ENCODE data around the gene TSPAN31.

- TF ChIP-seq POLR2A (IDR thresholded peaks at IDR 0.05; ENCODE audit: low read length) (no peak), PBX3 (IDR thresholded peaks at IDR 0.05) (no peak), CTCF (IDR thresholded peaks at IDR 0.05) (no peak), RFX5 (IDR thresholded peaks at IDR 0.05) (no peak), EHMT2 (IDR thresholded peaks at IDR 0.05; ENCODE audit: low read depth) (no peak), E2F6 (IDR thresholded peaks at IDR 0.05; ENCODE audit: borderline replicate concordance, low read depth) (no peak), JUNB (IDR thresholded peaks at IDR 0.05) (no peak), SMC3 (IDR thresholded peaks at IDR 0.05) (no peak), NFE2L2 (conservative IDR thresholded peaks at IDR 0.05; ENCODE audit: low read length) (no peak), MYC (IDR thresholded peaks at IDR 0.05; ENCODE audit: borderline replicate concordance, low read length) (no peak), SREBF2 (IDR thresholded peaks at IDR 0.05) (no peak), MAFK (IDR thresholded peaks at IDR 0.05; ENCODE audit: partially characterized antibody) (no peak), EP300 (IDR thresholded peaks at IDR 0.05) (no peak)
Measured at GRCh38 chr12:57743769-57744168, 1.1 kb upstream of the TSPAN31 start.

Data from A549 (cell line).